C4-2B (cell line): Measurements from ENCODE around the gene ZNF773.

Experiments used
- ZFX ChIP-seq: fragments of 450-650 bp; IDR thresholded peaks from 2 replicates; pipeline ENCODE4 v1.6.1; 2017
- TF ChIP-seq, protein P1 (sequence below): fragments of 450-650 bp; conservative IDR thresholded peaks from 2 replicates; pipeline ENCODE4 v1.5.1; 2017; ENCODE audit warnings: mild to moderate bottlenecking

DNA sequence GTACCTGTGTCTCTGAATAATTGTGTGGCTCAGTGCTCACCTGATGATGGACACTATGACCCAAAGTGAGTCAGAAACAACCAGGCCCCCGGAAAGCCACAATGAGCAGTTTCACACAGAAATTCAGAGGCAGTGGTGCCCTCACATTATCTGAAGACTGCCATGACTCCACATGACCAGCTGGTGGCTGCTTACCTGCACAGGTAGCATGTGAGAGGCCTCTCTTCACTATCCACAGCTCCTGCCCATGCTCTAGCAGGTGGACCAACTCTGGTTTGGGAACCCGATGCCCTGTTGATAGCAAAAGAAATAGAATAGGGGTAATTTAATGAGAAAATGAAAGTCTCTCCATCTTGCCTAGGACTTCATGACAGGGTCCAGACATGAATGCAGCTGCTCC lies 52.7 kb downstream of the ZNF773 start:
- TF ChIP-seq, protein P1, sequence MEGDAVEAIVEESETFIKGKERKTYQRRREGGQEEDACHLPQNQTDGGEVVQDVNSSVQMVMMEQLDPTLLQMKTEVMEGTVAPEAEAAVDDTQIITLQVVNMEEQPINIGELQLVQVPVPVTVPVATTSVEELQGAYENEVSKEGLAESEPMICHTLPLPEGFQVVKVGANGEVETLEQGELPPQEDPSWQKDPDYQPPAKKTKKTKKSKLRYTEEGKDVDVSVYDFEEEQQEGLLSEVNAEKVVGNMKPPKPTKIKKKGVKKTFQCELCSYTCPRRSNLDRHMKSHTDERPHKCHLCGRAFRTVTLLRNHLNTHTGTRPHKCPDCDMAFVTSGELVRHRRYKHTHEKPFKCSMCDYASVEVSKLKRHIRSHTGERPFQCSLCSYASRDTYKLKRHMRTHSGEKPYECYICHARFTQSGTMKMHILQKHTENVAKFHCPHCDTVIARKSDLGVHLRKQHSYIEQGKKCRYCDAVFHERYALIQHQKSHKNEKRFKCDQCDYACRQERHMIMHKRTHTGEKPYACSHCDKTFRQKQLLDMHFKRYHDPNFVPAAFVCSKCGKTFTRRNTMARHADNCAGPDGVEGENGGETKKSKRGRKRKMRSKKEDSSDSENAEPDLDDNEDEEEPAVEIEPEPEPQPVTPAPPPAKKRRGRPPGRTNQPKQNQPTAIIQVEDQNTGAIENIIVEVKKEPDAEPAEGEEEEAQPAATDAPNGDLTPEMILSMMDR: no peak
- TF ChIP-seq ZFX: no peak
